IMR-90 (cell line): ENCODE data around the gene NDUFS7.

Experiments
- BHLHE40 ChIP-seq: fragments of 150-350 bp; IDR thresholded peaks from 2 replicates; pipeline ENCODE4 v1.6.1; 2016; ENCODE audit warnings: mild to moderate bottlenecking, low read depth, low read length
- CHD1 ChIP-seq: IDR thresholded peaks from 2 replicates; pipeline ENCODE4 v1.6.1; 2012; ENCODE audit warnings: low read depth, low read length, improper control_type of control experiment
- MAFK ChIP-seq: IDR thresholded peaks from 2 replicates; pipeline ENCODE4 v1.6.1; 2012; ENCODE audit warnings: low read depth, low read length, improper control_type of control experiment
- POLR2A ChIP-seq: IDR thresholded peaks from 2 replicates; pipeline ENCODE4 v1.6.1; 2012; ENCODE audit warnings: mild to moderate bottlenecking, low read depth, low read length
- RCOR1 ChIP-seq: IDR thresholded peaks from 2 replicates; pipeline ENCODE4 v1.6.1; 2012; ENCODE audit warnings: mild to moderate bottlenecking, low read length, improper control_type of control experiment; ENCODE audit not compliant: insufficient replicate concordance
- RFX5 ChIP-seq: IDR thresholded peaks from 2 replicates; pipeline ENCODE4 v1.8.0; 2012; ENCODE audit warnings: low read depth, mild to moderate bottlenecking, low read length, moderate library complexity
- TF ChIP-seq, protein P1 (sequence below): conservative IDR thresholded peaks from 2 replicates; pipeline ENCODE4 v1.5.1; 2012; ENCODE audit warnings: mild to moderate bottlenecking, low read depth, low read length, improper control_type of control experiment

DNA sequence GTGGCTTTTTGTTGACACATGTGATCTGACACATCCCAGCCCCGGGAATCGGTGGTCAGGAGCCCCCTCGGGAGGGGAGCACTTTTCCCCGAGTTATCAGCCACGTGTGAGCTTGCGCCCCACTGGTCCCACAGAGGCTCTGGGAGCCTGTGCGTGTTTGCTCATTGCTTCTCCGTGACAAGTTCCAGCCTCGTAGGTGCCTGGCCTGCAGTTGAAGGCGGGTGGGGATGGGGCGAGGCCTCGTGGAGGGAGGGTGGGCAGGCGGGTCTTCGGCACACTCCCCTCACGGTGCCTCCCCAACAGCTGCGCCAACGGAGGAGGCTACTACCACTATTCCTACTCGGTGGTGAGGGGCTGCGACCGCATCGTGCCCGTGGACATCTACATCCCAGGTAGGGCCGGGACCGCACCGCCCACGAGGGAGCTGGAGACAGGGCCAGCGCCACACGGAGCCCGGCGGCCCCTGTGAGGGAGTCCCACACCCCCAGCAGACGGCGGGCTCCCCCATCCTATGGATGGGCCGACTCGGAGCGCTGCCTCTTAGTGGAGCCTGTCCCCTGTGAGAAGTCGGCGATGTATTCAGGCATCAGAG is 9.3 kb downstream of the NDUFS7 start:
- no peak for TF ChIP-seq POLR2A
- TF ChIP-seq, protein P1, sequence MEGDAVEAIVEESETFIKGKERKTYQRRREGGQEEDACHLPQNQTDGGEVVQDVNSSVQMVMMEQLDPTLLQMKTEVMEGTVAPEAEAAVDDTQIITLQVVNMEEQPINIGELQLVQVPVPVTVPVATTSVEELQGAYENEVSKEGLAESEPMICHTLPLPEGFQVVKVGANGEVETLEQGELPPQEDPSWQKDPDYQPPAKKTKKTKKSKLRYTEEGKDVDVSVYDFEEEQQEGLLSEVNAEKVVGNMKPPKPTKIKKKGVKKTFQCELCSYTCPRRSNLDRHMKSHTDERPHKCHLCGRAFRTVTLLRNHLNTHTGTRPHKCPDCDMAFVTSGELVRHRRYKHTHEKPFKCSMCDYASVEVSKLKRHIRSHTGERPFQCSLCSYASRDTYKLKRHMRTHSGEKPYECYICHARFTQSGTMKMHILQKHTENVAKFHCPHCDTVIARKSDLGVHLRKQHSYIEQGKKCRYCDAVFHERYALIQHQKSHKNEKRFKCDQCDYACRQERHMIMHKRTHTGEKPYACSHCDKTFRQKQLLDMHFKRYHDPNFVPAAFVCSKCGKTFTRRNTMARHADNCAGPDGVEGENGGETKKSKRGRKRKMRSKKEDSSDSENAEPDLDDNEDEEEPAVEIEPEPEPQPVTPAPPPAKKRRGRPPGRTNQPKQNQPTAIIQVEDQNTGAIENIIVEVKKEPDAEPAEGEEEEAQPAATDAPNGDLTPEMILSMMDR = no peak
- TF ChIP-seq BHLHE40 = no peak
- TF ChIP-seq CHD1 = no peak
- no peak for TF ChIP-seq RFX5
- no peak for TF ChIP-seq MAFK
- TF ChIP-seq RCOR1 = no peak
